Anterior cingulate cortex (tissue), 58 donors: ENCODE measurements around the gene FSD1L.
"Not testable (repeated sequence)": the region's sequence is repeated elsewhere in the genome, so short reads cannot be mapped to it uniquely, and the experiment has no call there.

Experiments
- DNase-seq, 58 donors: peaks; one replicate each; lab custom pipeline; 2025; lab: John Stamatoyannopoulos, UW

Gene FSD1L

GRCh38 chr9:105535920-105536668 is 88.3 kb downstream of the FSD1L start:
- no peak for DNase-seq

DNA sequence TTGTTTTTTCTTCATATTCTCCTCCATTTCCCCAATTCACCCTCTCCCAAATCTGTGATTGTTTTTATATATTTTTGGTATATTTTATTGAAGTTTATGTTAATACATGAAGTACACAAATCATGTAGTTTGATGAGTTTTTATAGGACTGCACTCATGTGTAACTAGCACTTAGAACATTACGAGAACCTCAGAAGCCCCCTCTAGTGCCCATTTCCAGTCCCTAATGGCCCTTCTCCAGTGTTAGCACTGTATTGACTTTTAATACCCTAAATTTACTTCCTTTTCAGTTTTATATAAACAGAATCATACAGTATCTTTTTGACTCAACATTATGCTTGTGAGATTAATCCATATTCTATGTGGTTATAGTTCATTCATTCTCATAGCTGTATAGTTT is 91.6 kb downstream of the FSD1L start:
- DNase-seq: no peak

DNA sequence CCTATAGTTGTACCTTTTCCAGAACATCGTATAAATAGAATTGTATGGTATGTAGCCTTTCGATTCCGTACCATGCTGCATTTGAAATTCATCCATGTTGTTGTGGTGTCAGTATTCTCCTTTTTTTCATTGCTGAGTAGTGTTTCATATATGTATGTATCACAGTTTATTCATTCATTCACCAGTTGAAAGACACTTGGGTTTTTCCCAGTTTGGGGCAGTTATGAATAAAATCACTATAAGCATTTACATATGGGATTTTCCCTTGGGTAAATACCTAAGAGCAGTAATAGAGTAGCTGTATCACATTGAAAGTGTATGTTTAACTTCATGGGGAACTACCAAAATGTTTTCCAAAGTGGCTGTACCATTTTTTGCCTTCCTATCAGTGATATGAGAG is 94.0 kb downstream of the FSD1L start:
- no peak for DNase-seq

- DNase-seq: peak in 1 of 58 donors; percentile 0
Observed at GRCh38 chr9:105554042-105554441, 106.2 kb downstream of the FSD1L start.

DNA sequence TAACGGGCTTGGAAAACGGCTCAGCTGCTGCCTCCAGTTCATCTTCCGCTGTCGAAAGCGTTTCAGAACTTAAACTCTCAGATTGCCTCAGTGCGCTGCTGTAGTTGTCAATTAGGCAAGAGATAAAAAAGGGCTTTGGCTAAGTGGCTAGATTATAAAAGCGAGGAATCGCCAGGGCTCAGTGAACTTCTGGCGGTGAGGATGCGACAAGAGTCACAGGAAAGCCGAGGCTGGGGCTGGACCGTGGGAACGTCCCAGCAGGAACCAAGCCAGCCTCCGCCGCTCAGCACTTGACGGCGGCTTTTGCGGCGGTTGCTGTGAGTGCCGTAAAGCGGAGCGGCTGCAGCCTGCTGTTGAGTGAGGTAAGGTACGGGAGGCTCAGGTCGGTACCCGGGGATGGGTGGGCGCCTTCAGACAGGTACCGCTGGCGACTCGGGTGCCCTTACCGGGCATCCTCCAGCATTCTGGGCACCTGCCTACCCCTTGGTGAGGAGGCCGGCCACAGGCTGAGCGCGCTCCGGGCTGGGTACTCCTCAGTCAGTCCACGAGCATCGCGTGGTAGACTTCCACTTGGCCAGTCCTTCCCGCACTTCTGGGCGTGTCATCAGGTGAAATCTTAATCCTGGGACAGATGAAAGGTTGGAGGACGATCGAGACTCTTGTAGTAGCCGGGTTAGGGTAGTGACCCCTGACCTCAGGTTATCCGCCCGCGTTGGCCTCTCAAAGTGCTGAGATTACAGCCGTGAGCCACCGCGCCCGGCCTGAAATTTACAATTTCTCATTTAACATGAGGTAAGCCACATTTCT is 110.2 kb downstream of the FSD1L start, which contains the start of gene FKTN:
FKTN (plus strand) TSS at position 328 of the 807 bp plus-strand sequence. CDS start 16,902 bp downstream, outside the sequence.
- DNase-seq: peak; percentile 39 to 90 (median 78)

GRCh38 chr9:105572455-105572854 is 124.6 kb downstream of the FSD1L start:
- no peak for DNase-seq

DNA sequence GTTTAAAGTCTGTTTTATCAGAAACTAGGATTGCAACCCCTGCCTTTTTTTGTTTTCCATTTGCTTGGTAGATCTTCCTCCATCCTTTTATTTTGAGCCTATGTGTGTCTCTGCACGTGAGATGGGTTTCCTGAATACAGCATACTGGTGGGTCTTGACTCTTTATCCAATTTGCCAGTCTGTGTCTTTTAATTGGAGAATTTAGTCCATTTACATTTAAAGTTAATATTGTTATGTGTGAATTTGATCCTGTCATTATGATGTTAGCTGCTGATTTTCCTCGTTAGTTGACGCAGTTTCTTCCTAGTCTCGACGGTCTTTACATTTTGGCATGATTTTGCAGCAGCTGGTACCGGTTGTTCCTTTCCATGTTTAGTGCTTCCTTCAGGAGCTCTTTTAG is 132.1 kb downstream of the FSD1L start:
- not testable (repeated sequence) for DNase-seq

DNA sequence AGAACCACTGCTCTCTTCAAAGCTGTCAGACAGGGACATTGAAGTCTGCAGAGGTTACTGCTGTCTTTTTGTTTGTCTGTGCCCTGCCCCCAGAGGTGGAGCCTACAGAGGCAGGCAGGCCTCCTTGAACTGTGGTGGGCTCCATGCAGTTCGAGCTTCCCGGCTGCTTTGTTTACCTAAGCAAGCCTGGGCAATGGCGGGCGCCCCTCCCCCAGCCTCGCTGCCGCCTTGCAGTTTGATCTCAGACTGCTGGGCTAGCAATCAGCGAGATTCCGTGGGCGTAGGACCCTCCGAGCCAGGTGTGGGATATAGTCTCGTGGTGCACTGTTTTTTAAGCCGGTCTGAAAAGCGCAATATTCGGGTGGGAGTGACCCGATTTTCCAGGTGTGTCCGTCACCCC is 133.7 kb downstream of the FSD1L start:
- not testable (repeated sequence) for DNase-seq

GRCh38 chr9:105593145-105593544 is 145.3 kb downstream of the FSD1L start:
- DNase-seq: no peak
